ENCODE measurements around the gene IL19. TPM values are rescaled to one million over a fixed set of nuclear protein-coding genes. Genes with fewer than 3 reads are reported as not detected.

The IL19 gene
- total and polyA plus RNA-seq, 2 donors from 2014 or later = 0.41 to 3.6 TPM

DNA sequence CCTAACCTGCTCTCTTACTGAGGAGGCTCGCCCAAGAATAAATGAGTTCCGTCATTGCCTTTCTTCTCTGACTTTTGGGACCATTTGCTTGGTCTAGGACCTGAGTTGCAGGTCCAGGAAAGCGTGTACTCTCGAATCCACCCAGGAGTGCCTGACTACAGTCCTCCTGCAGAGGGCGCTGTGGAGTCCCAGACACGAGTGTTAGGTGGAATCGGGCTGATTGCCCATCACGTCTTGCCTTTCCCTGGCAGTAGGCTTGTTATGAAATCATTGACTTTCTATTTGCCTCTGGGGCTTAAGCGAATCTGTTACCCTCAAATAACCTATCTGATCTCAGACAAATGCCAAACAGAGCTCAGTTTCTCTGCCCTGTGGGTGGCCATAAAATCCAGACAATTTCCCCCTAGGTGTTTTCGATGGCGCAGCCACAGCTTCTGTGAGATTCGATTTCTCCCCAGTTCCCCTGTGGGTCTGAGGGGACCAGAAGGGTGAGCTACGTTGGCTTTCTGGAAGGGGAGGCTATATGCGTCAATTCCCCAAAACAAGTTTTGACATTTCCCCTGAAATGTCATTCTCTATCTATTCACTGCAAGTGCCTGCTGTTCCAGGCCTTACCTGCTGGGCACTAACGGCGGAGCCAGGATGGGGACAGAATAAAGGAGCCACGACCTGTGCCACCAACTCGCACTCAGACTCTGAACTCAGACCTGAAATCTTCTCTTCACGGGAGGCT lies 94.5 kb downstream of the IL19 start, which contains the start of gene IL20:
IL20 (plus strand) TSS at position 685 of the 733 bp plus-strand sequence. CDS start 230 bp downstream, outside the sequence.
- H3K9me3 ChIP-seq (ENCODE audit: control insufficient read depth in 2 of 3, insufficient read depth in 1 of 3, low read length in 3 of 3) = no peaks in the 10 kb centered on the region
- intact Hi-C loops (cut with DNase I) = no loop called here
- TF ChIP-seq, protein P1, sequence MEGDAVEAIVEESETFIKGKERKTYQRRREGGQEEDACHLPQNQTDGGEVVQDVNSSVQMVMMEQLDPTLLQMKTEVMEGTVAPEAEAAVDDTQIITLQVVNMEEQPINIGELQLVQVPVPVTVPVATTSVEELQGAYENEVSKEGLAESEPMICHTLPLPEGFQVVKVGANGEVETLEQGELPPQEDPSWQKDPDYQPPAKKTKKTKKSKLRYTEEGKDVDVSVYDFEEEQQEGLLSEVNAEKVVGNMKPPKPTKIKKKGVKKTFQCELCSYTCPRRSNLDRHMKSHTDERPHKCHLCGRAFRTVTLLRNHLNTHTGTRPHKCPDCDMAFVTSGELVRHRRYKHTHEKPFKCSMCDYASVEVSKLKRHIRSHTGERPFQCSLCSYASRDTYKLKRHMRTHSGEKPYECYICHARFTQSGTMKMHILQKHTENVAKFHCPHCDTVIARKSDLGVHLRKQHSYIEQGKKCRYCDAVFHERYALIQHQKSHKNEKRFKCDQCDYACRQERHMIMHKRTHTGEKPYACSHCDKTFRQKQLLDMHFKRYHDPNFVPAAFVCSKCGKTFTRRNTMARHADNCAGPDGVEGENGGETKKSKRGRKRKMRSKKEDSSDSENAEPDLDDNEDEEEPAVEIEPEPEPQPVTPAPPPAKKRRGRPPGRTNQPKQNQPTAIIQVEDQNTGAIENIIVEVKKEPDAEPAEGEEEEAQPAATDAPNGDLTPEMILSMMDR (IDR thresholded peaks at IDR 0.05; ENCODE audit: borderline replicate concordance, extremely low read depth, insufficient read depth) = peak; percentile 80

DNA sequence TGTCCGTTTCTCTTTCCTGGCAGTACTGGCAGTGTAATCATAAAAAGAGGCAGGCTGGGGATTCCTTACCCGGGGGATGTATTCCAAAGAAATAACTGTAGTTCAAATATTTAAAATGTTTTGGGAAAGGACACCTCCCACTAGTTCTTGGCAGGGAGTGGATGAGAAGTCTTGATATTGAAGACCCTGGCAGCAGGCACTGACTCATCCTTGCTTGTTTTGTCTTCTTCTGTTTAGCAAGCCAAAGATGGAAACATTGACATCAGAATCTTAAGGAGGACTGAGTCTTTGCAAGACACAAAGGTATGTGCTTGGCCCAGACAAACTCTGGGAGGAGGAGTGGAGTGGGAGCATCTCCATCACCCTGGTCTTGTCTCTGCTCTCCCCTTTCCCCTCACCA lies 95.5 kb downstream of the IL19 start:
- FAIRE-seq = no peak
- no peaks in the 10 kb centered on the region for H3K4me1 ChIP-seq (ENCODE audit: control insufficient read depth in 2 of 3, insufficient read depth in 2 of 3, low read depth in 1 of 3, low read length in 3 of 3)
- no peaks in the 10 kb centered on the region for H3K9me3 ChIP-seq (ENCODE audit: control insufficient read depth in 2 of 3, insufficient read depth in 1 of 3, low read length in 3 of 3)
- H3K9ac ChIP-seq (ENCODE audit: low read length in 3 of 3) = no peak overlapping the region
- no peaks in the 10 kb centered on the region for H3K27me3 ChIP-seq (ENCODE audit: control insufficient read depth, insufficient read depth, low read length)
- TF ChIP-seq, protein P1 (IDR thresholded peaks at IDR 0.05; ENCODE audit: borderline replicate concordance, extremely low read depth, insufficient read depth) = no peak
- no peak overlapping the region for H3K4me3 ChIP-seq (ENCODE audit: low read length in 3 of 3)
- no peak for DNase-seq
- intact Hi-C loops (cut with DNase I) = no loop called here
- no peaks in the 10 kb centered on the region for H3K36me3 ChIP-seq (ENCODE audit: control insufficient read depth in 2 of 3, insufficient read depth in 3 of 3, low read length in 3 of 3)
- H3K27ac ChIP-seq (ENCODE audit: low read depth in 2 of 2, low read length in 2 of 2) = no peak overlapping the region

More for the DNA sequence above, 94.5 kb downstream of the IL19 start, which contains the start of gene IL20:
- no peak within 1 kb of the TSS for H3K4me3 ChIP-seq (ENCODE audit: low read length in 3 of 3)
- no peaks in the 10 kb centered on the region for H3K36me3 ChIP-seq (ENCODE audit: control insufficient read depth in 2 of 3, insufficient read depth in 3 of 3, low read length in 3 of 3)
- H3K27ac ChIP-seq (ENCODE audit: low read depth in 2 of 2, low read length in 2 of 2) = no peak within 1 kb of the TSS
- FAIRE-seq (no peak), DNase-seq (peak; percentile 46 to 86 (median 62))
- H3K9ac ChIP-seq (ENCODE audit: low read length in 3 of 3) = no peak within 1 kb of the TSS
- H3K4me1 ChIP-seq (ENCODE audit: control insufficient read depth in 2 of 3, insufficient read depth in 2 of 3, low read depth in 1 of 3, low read length in 3 of 3) = no peaks in the 10 kb centered on the region
- no peaks in the 10 kb centered on the region for H3K27me3 ChIP-seq (ENCODE audit: control insufficient read depth, insufficient read depth, low read length)

DNA sequence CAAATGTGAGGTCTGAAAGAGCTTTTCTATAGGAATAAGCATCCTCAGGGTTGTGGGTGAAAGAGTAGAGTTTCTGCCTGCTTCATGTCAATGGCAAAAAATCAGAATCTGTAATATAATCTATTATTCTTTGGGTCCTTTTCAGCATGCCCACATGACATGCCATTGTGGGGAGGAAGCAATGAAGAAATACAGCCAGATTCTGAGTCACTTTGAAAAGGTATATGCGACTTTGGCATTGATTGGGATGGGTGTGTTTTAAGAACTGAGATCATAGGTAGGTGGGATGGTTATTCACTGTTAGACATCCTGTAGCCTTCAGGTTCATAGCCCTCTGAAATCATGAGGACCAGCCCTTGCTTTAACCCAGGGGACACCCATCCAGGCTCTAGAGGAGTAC lies 96.7 kb downstream of the IL19 start:
- intact Hi-C loops (cut with DNase I) = no loop called here
- Histone ChIP-seq H3K4me1 (ENCODE audit: control insufficient read depth in 2 of 3, insufficient read depth in 2 of 3, low read depth in 1 of 3, low read length in 3 of 3) (no peaks in the 10 kb centered on the region), H3K4me3 (ENCODE audit: low read length in 3 of 3) (no peak overlapping the region), H3K9me3 (ENCODE audit: control insufficient read depth in 2 of 3, insufficient read depth in 1 of 3, low read length in 3 of 3) (no peaks in the 10 kb centered on the region), H3K27me3 (ENCODE audit: control insufficient read depth, insufficient read depth, low read length) (no peaks in the 10 kb centered on the region), H3K9ac (ENCODE audit: low read length in 3 of 3) (no peak overlapping the region), H3K27ac (ENCODE audit: low read depth in 2 of 2, low read length in 2 of 2) (no peak overlapping the region), H3K36me3 (ENCODE audit: control insufficient read depth in 2 of 3, insufficient read depth in 3 of 3, low read length in 3 of 3) (no peaks in the 10 kb centered on the region)
- TF ChIP-seq, protein P1 (IDR thresholded peaks at IDR 0.05; ENCODE audit: borderline replicate concordance, extremely low read depth, insufficient read depth) = no peak
- FAIRE-seq (no peak), DNase-seq (no peak)
